ENCODE data around the gene MYF5. TPM values are rescaled to one million over a fixed set of nuclear protein-coding genes. Genes with fewer than 3 reads are reported as not detected.

The MYF5 gene
- polyA plus RNA-seq, 1 donor, result 29.5 TPM

Other genes starting within 250 kb of the MYF5 start
- 119 TPM for gene MYF6, start 9.3 kb upstream of the MYF5 start, polyA plus RNA-seq (ENCODE audit: insufficient read length)
- 2.7 TPM for gene LIN7A, start 221.0 kb downstream of the MYF5 start, polyA plus RNA-seq (ENCODE audit: insufficient read length)

All from hindlimb muscle (tissue), 1 donor.